Measurements from ENCODE around the gene TRABD. TPM values are rescaled to one million over a fixed set of nuclear protein-coding genes. Genes with fewer than 3 reads are reported as not detected.
A peak's percentile ranks its signal among the peaks of the same experiment; 100 is the strongest.

Gene TRABD
- total RNA-seq, 2 experiments from 2014 or later: 115 to 129 TPM

- CTCF ChIA-PET: interaction anchor here (0.7 kb wide), 1 partner anchor 118 kb away, joined by 3 read pairs; no protein-coding TSS in a partner anchor
- ATAC-seq: no peak
- POLR2A ChIA-PET: interaction anchor here (1.0 to 1.5 kb wide), 2 partner anchors 11 to 19 kb away, joined by 4 to 9 read pairs; no protein-coding TSS in a partner anchor
- no peaks in the 10 kb centered on the region for H3K9me3 Mint-ChIP-seq (ENCODE audit: insufficient read depth)
- no peaks in the 10 kb centered on the region for H3K36me3 Mint-ChIP-seq (ENCODE audit: low read depth)
- peaks cover 4% of the 10 kb centered on the region for H3K4me1 Mint-ChIP-seq (ENCODE audit: low read depth)
- H3K27me3 Mint-ChIP-seq (ENCODE audit: low read depth): peaks cover 33% of the 10 kb centered on the region
- peak overlapping the region; percentile 66 for H3K4me3 Mint-ChIP-seq
- DNase-seq: no peak
- H3K27ac Mint-ChIP-seq: no peak overlapping the region
These were observed 14.3 kb upstream of the TRABD start for GRCh38 chr22:50171319-50171964.

- POLR2A ChIA-PET: interaction anchor here (1.0 kb wide), 1 partner anchor 10 kb away, joined by 4 read pairs; no protein-coding TSS in a partner anchor
These were observed 13.7 kb upstream of the TRABD start for GRCh38 chr22:50171965-50172421.

GRCh38 chr22:50173311-50173982 lies 12.3 kb upstream of the TRABD start:
- no peaks in the 10 kb centered on the region for H3K36me3 Mint-ChIP-seq (ENCODE audit: low read depth)
- H3K4me1 Mint-ChIP-seq (ENCODE audit: low read depth): peaks cover 4% of the 10 kb centered on the region
- H3K9me3 Mint-ChIP-seq (ENCODE audit: insufficient read depth): no peaks in the 10 kb centered on the region
- POLR2A ChIA-PET: interaction anchor here (1.3 kb wide), 1 partner anchor 17 kb away, joined by 4 read pairs; no protein-coding TSS in a partner anchor
- peaks cover 25% of the 10 kb centered on the region for H3K27me3 Mint-ChIP-seq (ENCODE audit: low read depth)
- ATAC-seq: no peak
- DNase-seq: no peak
- CTCF ChIA-PET: no interaction called here
- no peak overlapping the region for H3K27ac Mint-ChIP-seq
- H3K4me3 Mint-ChIP-seq: no peak overlapping the region

More at GRCh38 chr22:50171965-50172421, 13.7 kb upstream of the TRABD start:
- ATAC-seq (no peak), DNase-seq (no peak)
- CTCF ChIA-PET: interaction anchor here (0.7 kb wide), 1 partner anchor 118 kb away, joined by 3 read pairs; no protein-coding TSS in a partner anchor
- Mint-ChIP-seq H3K27me3 (ENCODE audit: low read depth) (peaks cover 33% of the 10 kb centered on the region), H3K9me3 (ENCODE audit: insufficient read depth) (no peaks in the 10 kb centered on the region), H3K36me3 (ENCODE audit: low read depth) (no peaks in the 10 kb centered on the region), H3K4me3 (no peak overlapping the region), H3K27ac (no peak overlapping the region), H3K4me1 (ENCODE audit: low read depth) (peaks cover 4% of the 10 kb centered on the region)

- Mint-ChIP-seq H3K4me1 (ENCODE audit: low read depth) (peaks cover 4% of the 10 kb centered on the region), H3K36me3 (ENCODE audit: low read depth) (no peaks in the 10 kb centered on the region), H3K4me3 (no peak overlapping the region), H3K9me3 (ENCODE audit: insufficient read depth) (no peaks in the 10 kb centered on the region), H3K27ac (no peak overlapping the region), H3K27me3 (ENCODE audit: low read depth) (peaks cover 20% of the 10 kb centered on the region)
- DNase-seq (no peak), ATAC-seq (no peak)
- ChIA-PET CTCF (no interaction called here), POLR2A (interaction anchor here (1.3 kb wide), 1 partner anchor 16 kb away, joined by 4 read pairs; no protein-coding TSS in a partner anchor)
These were observed 11.7 kb upstream of the TRABD start for GRCh38 chr22:50173983-50174355.

- Mint-ChIP-seq H3K27me3 (ENCODE audit: low read depth) (peaks cover 16% of the 10 kb centered on the region), H3K4me3 (no peak overlapping the region), H3K36me3 (ENCODE audit: low read depth) (no peaks in the 10 kb centered on the region), H3K9me3 (ENCODE audit: insufficient read depth) (no peaks in the 10 kb centered on the region), H3K27ac (no peak overlapping the region), H3K4me1 (ENCODE audit: low read depth) (peaks cover 3% of the 10 kb centered on the region)
- ChIA-PET CTCF (interaction anchor here (2.2 kb wide), 1 partner anchor 16 kb away, joined by 8 read pairs; no protein-coding TSS in a partner anchor), POLR2A (no interaction called here)
- DNase-seq (no peak), ATAC-seq (no peak)
These were observed 11.1 kb upstream of the TRABD start for GRCh38 chr22:50174382-50175190.

GRCh38 chr22:50175191-50175461 lies 10.6 kb upstream of the TRABD start:
- Mint-ChIP-seq H3K9me3 (ENCODE audit: insufficient read depth) (no peaks in the 10 kb centered on the region), H3K4me3 (no peak overlapping the region), H3K36me3 (ENCODE audit: low read depth) (no peaks in the 10 kb centered on the region), H3K4me1 (ENCODE audit: low read depth) (peaks cover 7% of the 10 kb centered on the region), H3K27me3 (ENCODE audit: low read depth) (peaks cover 14% of the 10 kb centered on the region), H3K27ac (no peak overlapping the region)
- CTCF ChIA-PET: interaction anchor here (2.2 kb wide), 1 partner anchor 15 kb away, joined by 8 read pairs; no protein-coding TSS in a partner anchor
- POLR2A ChIA-PET: no interaction called here
- DNase-seq (no peak), ATAC-seq (no peak)

GRCh38 chr22:50175921-50176849 lies 9.5 kb upstream of the TRABD start:
- ATAC-seq (no peak), DNase-seq (no peak)
- Mint-ChIP-seq H3K4me1 (ENCODE audit: low read depth) (peaks cover 8% of the 10 kb centered on the region), H3K27me3 (ENCODE audit: low read depth) (peaks cover 11% of the 10 kb centered on the region), H3K4me3 (no peak overlapping the region), H3K27ac (no peak overlapping the region), H3K9me3 (ENCODE audit: insufficient read depth) (no peaks in the 10 kb centered on the region), H3K36me3 (ENCODE audit: low read depth) (no peaks in the 10 kb centered on the region)
- ChIA-PET CTCF (interaction anchor here (2.2 kb wide), 1 partner anchor 14 kb away, joined by 8 read pairs; no protein-coding TSS in a partner anchor), POLR2A (interaction anchor here (0.7 to 1.1 kb wide), 2 partner anchors 11 to 15 kb away, joined by 3 read pairs; no protein-coding TSS in a partner anchor)

GRCh38 chr22:50176850-50177536 lies 8.7 kb upstream of the TRABD start:
- Mint-ChIP-seq H3K36me3 (ENCODE audit: low read depth) (no peaks in the 10 kb centered on the region), H3K4me3 (no peak overlapping the region), H3K9me3 (ENCODE audit: insufficient read depth) (no peaks in the 10 kb centered on the region), H3K4me1 (ENCODE audit: low read depth) (peaks cover 8% of the 10 kb centered on the region), H3K27me3 (ENCODE audit: low read depth) (peaks cover 8% of the 10 kb centered on the region), H3K27ac (no peak overlapping the region)
- POLR2A ChIA-PET: interaction anchor here (0.7 kb wide), 1 partner anchor 10 kb away, joined by 3 read pairs; no protein-coding TSS in a partner anchor
- CTCF ChIA-PET: no interaction called here
- ATAC-seq (no peak), DNase-seq (no peak)

- DNase-seq: no peak
- Mint-ChIP-seq H3K36me3 (ENCODE audit: low read depth) (no peaks in the 10 kb centered on the region), H3K4me1 (ENCODE audit: low read depth) (peaks cover 8% of the 10 kb centered on the region), H3K27ac (no peak overlapping the region), H3K4me3 (no peak overlapping the region), H3K27me3 (ENCODE audit: low read depth) (peaks cover 5% of the 10 kb centered on the region), H3K9me3 (ENCODE audit: insufficient read depth) (no peaks in the 10 kb centered on the region)
- CTCF ChIA-PET: no interaction called here
- ATAC-seq: no peak
- POLR2A ChIA-PET: no interaction called here
These were observed 7.9 kb upstream of the TRABD start for GRCh38 chr22:50177537-50178470.

- Mint-ChIP-seq H3K4me1 (ENCODE audit: low read depth) (peaks cover 8% of the 10 kb centered on the region), H3K9me3 (ENCODE audit: insufficient read depth) (no peaks in the 10 kb centered on the region), H3K36me3 (ENCODE audit: low read depth) (no peaks in the 10 kb centered on the region), H3K27ac (no peak overlapping the region), H3K4me3 (no peak overlapping the region), H3K27me3 (ENCODE audit: low read depth) (peaks cover 5% of the 10 kb centered on the region)
- no peak for DNase-seq
- no peak for ATAC-seq
- POLR2A ChIA-PET: no interaction called here
- CTCF ChIA-PET: no interaction called here
These were observed 7.2 kb upstream of the TRABD start for GRCh38 chr22:50178471-50178864.
